NK-92 (cell line): Measurements from ENCODE around the gene CDK12.
A peak's percentile ranks its signal among the peaks of the same experiment; 100 is the strongest.
"Not testable (repeated sequence)": the region's sequence is repeated elsewhere in the genome, so short reads cannot be mapped to it uniquely, and the experiment has no call there.

Experiments used
- DNase-seq: peaks from one replicate; lab custom pipeline; 2025; ENCODE audit not compliant: unreplicated experiment; lab: John Stamatoyannopoulos, UW

Gene CDK12

GRCh38 chr17:39461113-39461925 is at the start of gene CDK12:
TSS of gene CDK12 (plus strand) at chr17:39461486. CDS start at chr17:39462072, 586 bp downstream.
- peak; percentile 67 for DNase-seq

GRCh38 chr17:39416141-39416540 is 45.1 kb upstream of the CDK12 start:
- DNase-seq, result no peak

- no peak for DNase-seq
Observed at GRCh38 chr17:39429600-39429999, 31.7 kb upstream of the CDK12 start.

GRCh38 chr17:39439868-39440267 is 21.4 kb upstream of the CDK12 start:
- not testable (repeated sequence) for DNase-seq

- no peak for DNase-seq
Observed at GRCh38 chr17:39443326-39443725, 18.0 kb upstream of the CDK12 start.

GRCh38 chr17:39447561-39447960 is 13.7 kb upstream of the CDK12 start:
- DNase-seq, result no peak

- DNase-seq, result no peak
Observed at GRCh38 chr17:39450051-39450450, 11.2 kb upstream of the CDK12 start.

- DNase-seq, result peak; percentile 55
Observed at GRCh38 chr17:39450847-39451581, 10.3 kb upstream of the CDK12 start, which contains the start of gene MED1. TSS of gene MED1 (minus strand) at chr17:39451263. CDS start at chr17:39451062, 201 bp downstream.

GRCh38 chr17:39455919-39456318 is 5.4 kb upstream of the CDK12 start:
- no peak for DNase-seq

- no peak for DNase-seq
Observed at GRCh38 chr17:39461926-39462569, 762 bp downstream of the CDK12 start.

GRCh38 chr17:39462631-39463375 is 1.5 kb downstream of the CDK12 start:
- no peak for DNase-seq

- not testable (repeated sequence) for DNase-seq
Observed at GRCh38 chr17:39464639-39465181, 3.4 kb downstream of the CDK12 start.

- not testable (repeated sequence) for DNase-seq
Observed at GRCh38 chr17:39468610-39469009, 7.3 kb downstream of the CDK12 start.

- no peak for DNase-seq
Observed at GRCh38 chr17:39473310-39473709, 12.0 kb downstream of the CDK12 start.

GRCh38 chr17:39479631-39480030 is 18.3 kb downstream of the CDK12 start:
- not testable (repeated sequence) for DNase-seq

- no peak for DNase-seq
Observed at GRCh38 chr17:39483506-39483905, 22.2 kb downstream of the CDK12 start.

GRCh38 chr17:39484178-39484577 is 22.9 kb downstream of the CDK12 start:
- no peak for DNase-seq

- no peak for DNase-seq
Observed at GRCh38 chr17:39485555-39485954, 24.3 kb downstream of the CDK12 start.

- DNase-seq, result no peak
Observed at GRCh38 chr17:39486242-39486641, 25.0 kb downstream of the CDK12 start.

- DNase-seq, result not testable (repeated sequence)
Observed at GRCh38 chr17:39487490-39487889, 26.2 kb downstream of the CDK12 start.

GRCh38 chr17:39487946-39488345 is 26.7 kb downstream of the CDK12 start:
- DNase-seq, result no peak
